22Rv1 (cell line): ENCODE results near the gene SPINT2.

ENCODE experiments used
- H3K27ac ChIP-seq: fragments of 450-650 bp; 2 replicates; pipeline ENCODE4 v1.5.1; 2017
- CTCF ChIP-seq: fragments of 450-650 bp; IDR thresholded peaks from 2 replicates; pipeline ENCODE4 v1.5.1; 2017; ENCODE audit warnings: mild to moderate bottlenecking
- ZFX ChIP-seq: fragments of 450-650 bp; IDR thresholded peaks from 2 replicates; pipeline ENCODE4 v1.6.1; 2017; ENCODE audit warnings: antibody characterized with exemption, borderline replicate concordance

SPINT2 gene

GRCh38 chr19:38276942-38277517 lies 12.7 kb downstream of the SPINT2 start:
- no peak for TF ChIP-seq CTCF
- no peak for TF ChIP-seq ZFX
- H3K27ac ChIP-seq = peak overlapping the region; percentile 54

- TF ChIP-seq CTCF = no peak
- peak overlapping the region; percentile 54 for H3K27ac ChIP-seq
Measured at GRCh38 chr19:38277549-38277948, 13.2 kb downstream of the SPINT2 start.

GRCh38 chr19:38277969-38278680 lies 13.8 kb downstream of the SPINT2 start:
- H3K27ac ChIP-seq = peak overlapping the region; percentile 54

GRCh38 chr19:38278751-38279150 lies 14.4 kb downstream of the SPINT2 start:
- H3K27ac ChIP-seq = peak overlapping the region; percentile 54; the same call in 1 of the 2 replicates
- no peak for TF ChIP-seq ZFX
- no peak for TF ChIP-seq CTCF

More at GRCh38 chr19:38277969-38278680, 13.8 kb downstream of the SPINT2 start:
- no peak for TF ChIP-seq CTCF
- no peak for TF ChIP-seq ZFX

GRCh38 chr19:38280030-38280921 lies 15.9 kb downstream of the SPINT2 start:
- H3K27ac ChIP-seq = no peak overlapping the region

GRCh38 chr19:38281811-38282566 lies 17.6 kb downstream of the SPINT2 start:
- TF ChIP-seq CTCF = no peak
- TF ChIP-seq ZFX = no peak
- no peak overlapping the region for H3K27ac ChIP-seq

More at GRCh38 chr19:38280030-38280921, 15.9 kb downstream of the SPINT2 start:
- TF ChIP-seq ZFX = no peak
- no peak for TF ChIP-seq CTCF
